ENCODE data around the gene MAP2K5. TPM values are rescaled to one million over a fixed set of nuclear protein-coding genes. Genes with fewer than 3 reads are reported as not detected.

MAP2K5 gene
- total RNA-seq, 4 donors from 2014 or later, result 7.7 to 15.1 (median 12.0) TPM

DNA sequence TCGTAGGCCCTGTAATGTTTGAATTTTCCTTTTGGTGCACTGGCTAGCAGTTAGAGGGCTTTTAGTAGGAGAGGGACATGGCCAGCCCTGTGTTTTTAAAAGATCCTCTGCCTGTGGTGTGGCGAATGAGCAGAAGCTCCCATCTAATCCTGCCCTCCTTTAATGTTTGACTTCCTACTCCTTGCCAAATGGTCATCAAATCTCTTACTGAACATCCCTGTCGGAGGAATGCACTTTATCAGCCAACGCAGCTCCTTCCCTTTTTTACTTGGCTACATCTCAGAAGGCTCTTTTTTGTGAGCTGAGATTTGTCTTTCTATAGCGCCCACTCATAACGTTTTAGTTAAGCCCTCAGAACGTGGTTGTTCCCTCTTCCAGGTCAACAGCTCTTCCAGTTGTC, 44.8 kb downstream of the MAP2K5 start:
- Histone ChIP-seq H3K4me3 (no peak overlapping the region), H3K4me1 (no peaks in the 10 kb centered on the region), H3K27ac (no peak overlapping the region), H3K36me3 (peaks cover 0 to 50% of the 10 kb centered on the region in 2 donors), H3K9me3 (no peaks in the 10 kb centered on the region), H3K27me3 (no peaks in the 10 kb centered on the region)
- WGBS, 2 donors (ENCODE audit: low coverage in 1 of 2), result 64 to 75% methylated on average over 7 of the region's 7 CpGs
- ATAC-seq, result no peak
- TF ChIP-seq EP300 (IDR thresholded peaks at IDR 0.05) (no peak), POLR2A (IDR thresholded peaks at IDR 0.05) (no peak)
- TF ChIP-seq, protein P1, sequence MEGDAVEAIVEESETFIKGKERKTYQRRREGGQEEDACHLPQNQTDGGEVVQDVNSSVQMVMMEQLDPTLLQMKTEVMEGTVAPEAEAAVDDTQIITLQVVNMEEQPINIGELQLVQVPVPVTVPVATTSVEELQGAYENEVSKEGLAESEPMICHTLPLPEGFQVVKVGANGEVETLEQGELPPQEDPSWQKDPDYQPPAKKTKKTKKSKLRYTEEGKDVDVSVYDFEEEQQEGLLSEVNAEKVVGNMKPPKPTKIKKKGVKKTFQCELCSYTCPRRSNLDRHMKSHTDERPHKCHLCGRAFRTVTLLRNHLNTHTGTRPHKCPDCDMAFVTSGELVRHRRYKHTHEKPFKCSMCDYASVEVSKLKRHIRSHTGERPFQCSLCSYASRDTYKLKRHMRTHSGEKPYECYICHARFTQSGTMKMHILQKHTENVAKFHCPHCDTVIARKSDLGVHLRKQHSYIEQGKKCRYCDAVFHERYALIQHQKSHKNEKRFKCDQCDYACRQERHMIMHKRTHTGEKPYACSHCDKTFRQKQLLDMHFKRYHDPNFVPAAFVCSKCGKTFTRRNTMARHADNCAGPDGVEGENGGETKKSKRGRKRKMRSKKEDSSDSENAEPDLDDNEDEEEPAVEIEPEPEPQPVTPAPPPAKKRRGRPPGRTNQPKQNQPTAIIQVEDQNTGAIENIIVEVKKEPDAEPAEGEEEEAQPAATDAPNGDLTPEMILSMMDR (IDR thresholded peaks at IDR 0.05), result no peak

DNA sequence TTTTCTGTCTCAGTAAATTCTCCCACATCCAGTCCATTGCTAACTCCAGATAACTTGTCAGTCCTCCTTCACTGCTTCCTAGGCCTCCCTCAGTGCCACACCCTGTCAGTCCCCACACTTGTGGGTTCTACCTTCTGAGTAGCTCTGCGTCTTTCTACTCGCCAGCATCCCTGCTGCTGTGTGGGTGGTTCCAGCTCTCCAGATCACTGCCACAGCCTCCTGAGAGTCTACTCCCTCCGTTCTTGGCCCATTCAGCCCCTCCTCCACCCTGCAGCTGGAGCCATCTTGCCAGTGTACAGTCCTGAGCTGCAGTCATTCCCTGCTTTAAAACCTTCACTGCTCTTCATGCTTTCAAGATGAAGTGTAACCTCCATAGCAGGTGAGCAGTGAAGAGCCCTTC, 45.3 kb downstream of the MAP2K5 start:
- no peaks in the 10 kb centered on the region for H3K9me3 ChIP-seq
- no peaks in the 10 kb centered on the region for H3K27me3 ChIP-seq
- no peak overlapping the region for H3K27ac ChIP-seq
- no peak overlapping the region for H3K4me3 ChIP-seq
- H3K36me3 ChIP-seq, result peaks cover 0 to 52% of the 10 kb centered on the region in 2 donors
- 79 to 100% methylated on average over 1 to 3 of the region's 3 CpGs for WGBS, 2 donors (ENCODE audit: low coverage in 1 of 2)
- no peaks in the 10 kb centered on the region for H3K4me1 ChIP-seq
- TF ChIP-seq, protein P1 (IDR thresholded peaks at IDR 0.05), result no peak
- TF ChIP-seq POLR2A (IDR thresholded peaks at IDR 0.05) (no peak), EP300 (IDR thresholded peaks at IDR 0.05) (no peak), POLR2AphosphoS5 (IDR thresholded peaks at IDR 0.05) (no peak)
- no peak for ATAC-seq

DNA sequence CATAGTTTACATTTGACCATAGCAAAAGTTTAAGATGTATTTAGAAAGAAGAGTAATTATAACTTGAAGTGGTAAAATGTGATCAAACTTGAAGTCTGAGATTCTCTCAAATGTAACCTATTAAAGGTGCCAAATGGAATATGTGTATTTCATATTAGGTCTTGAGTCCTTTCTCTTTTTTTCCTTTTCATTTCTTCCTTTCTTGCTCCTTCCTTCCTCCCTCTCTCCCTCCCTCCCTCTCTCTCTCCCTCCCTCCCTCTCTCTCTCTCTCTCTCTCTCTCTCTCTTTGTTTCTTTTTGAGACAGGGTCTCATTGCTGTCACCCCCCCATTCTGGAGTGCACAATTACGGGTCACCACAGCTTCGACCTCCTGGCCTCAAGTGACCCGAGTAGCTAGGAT, 47.7 kb downstream of the MAP2K5 start:
- no peak for ATAC-seq
- H3K27me3 ChIP-seq, result no peaks in the 10 kb centered on the region
- WGBS, 2 donors (ENCODE audit: low coverage in 1 of 2), result 100% methylated on average over 1 of the region's 3 CpGs; no CpG with 5 or more reads in 1 of the 2 donors
- H3K4me3 ChIP-seq, result no peak overlapping the region
- H3K27ac ChIP-seq, result no peak overlapping the region
- H3K36me3 ChIP-seq, result peaks cover 0 to 73% of the 10 kb centered on the region in 2 donors
- H3K9me3 ChIP-seq, result no peaks in the 10 kb centered on the region
- TF ChIP-seq EP300 (IDR thresholded peaks at IDR 0.05) (no peak), POLR2AphosphoS5 (IDR thresholded peaks at IDR 0.05) (no peak), POLR2A (IDR thresholded peaks at IDR 0.05) (no peak)
- TF ChIP-seq, protein P1 (IDR thresholded peaks at IDR 0.05), result no peak
- no peaks in the 10 kb centered on the region for H3K4me1 ChIP-seq

DNA sequence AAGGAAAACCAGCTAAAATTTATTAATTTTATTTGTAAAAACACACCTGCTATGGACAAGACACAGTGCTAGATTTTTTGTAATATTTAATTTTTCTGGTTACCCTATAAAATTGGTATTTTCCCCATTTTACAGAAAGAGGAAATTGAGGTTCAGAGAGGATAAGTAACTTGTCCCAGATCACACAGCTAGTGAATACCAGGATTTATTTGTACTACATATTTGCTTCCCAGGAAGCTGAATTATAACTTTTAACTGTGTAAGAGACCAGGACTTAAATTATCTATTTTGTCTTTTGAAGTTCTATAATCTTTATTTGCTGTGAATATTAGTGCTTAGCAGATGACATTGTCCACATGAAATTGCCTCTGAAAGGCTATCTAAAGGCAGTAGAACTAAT, 49.7 kb downstream of the MAP2K5 start:
- no peak for ATAC-seq
- Histone ChIP-seq H3K27me3 (no peaks in the 10 kb centered on the region), H3K9me3 (no peaks in the 10 kb centered on the region), H3K27ac (no peak overlapping the region), H3K4me1 (no peaks in the 10 kb centered on the region), H3K36me3 (peaks cover 0 to 76% of the 10 kb centered on the region in 2 donors), H3K4me3 (no peak overlapping the region)
- TF ChIP-seq, protein P1 (IDR thresholded peaks at IDR 0.05), result no peak
- TF ChIP-seq POLR2AphosphoS5 (IDR thresholded peaks at IDR 0.05), result no peak
- TF ChIP-seq EP300 (IDR thresholded peaks at IDR 0.05), result no peak
- TF ChIP-seq POLR2A (IDR thresholded peaks at IDR 0.05), result no peak

DNA sequence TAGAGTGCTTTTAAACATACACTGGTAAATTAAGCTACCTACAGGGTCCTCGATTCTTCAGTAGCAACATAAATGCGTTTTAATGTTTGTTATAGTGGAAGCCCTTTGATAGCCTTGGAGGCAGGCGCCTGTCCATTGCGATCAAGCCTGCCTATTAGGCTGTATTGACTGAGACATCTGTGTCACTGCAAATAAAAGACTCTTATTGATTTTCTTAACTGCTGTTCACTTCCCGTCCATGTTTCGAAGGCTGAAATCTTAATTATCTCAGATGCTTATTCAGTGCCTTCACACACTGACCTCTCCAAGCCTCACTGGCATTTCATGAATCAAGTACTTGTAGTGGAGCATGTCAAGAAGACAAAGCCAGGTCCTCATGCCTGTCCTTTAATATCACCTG, 51.1 kb downstream of the MAP2K5 start:
- H3K36me3 ChIP-seq, result peaks cover 0 to 63% of the 10 kb centered on the region in 2 donors
- no peaks in the 10 kb centered on the region for H3K4me1 ChIP-seq
- no peak for ATAC-seq
- no peak overlapping the region for H3K4me3 ChIP-seq
- no peak overlapping the region for H3K27ac ChIP-seq
- H3K27me3 ChIP-seq, result no peaks in the 10 kb centered on the region
- H3K9me3 ChIP-seq, result no peaks in the 10 kb centered on the region
- WGBS, 2 donors (ENCODE audit: low coverage in 1 of 2), result 87 to 89% methylated on average over 6 of the region's 6 CpGs
- no peak for TF ChIP-seq POLR2AphosphoS5 (IDR thresholded peaks at IDR 0.05)
- no peak for TF ChIP-seq POLR2A (IDR thresholded peaks at IDR 0.05)
- TF ChIP-seq, protein P1 (IDR thresholded peaks at IDR 0.05), result no peak
- TF ChIP-seq EP300 (IDR thresholded peaks at IDR 0.05), result no peak
